WI38 (cell line): Measurements from ENCODE around the gene MESD.
"Not testable (repeated sequence)": the region's sequence is repeated elsewhere in the genome, so short reads cannot be mapped to it uniquely, and the experiment has no call there.

Experiments used
- H3K4me3 ChIP-seq: 2 replicates; pipeline ENCODE4 v1.5.1; 2011; ENCODE audit warnings: low read depth, mild to moderate bottlenecking, control low read depth, low read length
- CTCF ChIP-seq: IDR thresholded peaks from 2 replicates; pipeline ENCODE4 v1.5.1; 2012; ENCODE audit warnings: low read depth, mild to moderate bottlenecking, control low read depth, low read length

MESD gene

GRCh38 chr15:80958818-80959495 lies 30.7 kb downstream of the MESD start:
- no peak overlapping the region for H3K4me3 ChIP-seq
- no peak for TF ChIP-seq CTCF

GRCh38 chr15:80957976-80958375 lies 31.6 kb downstream of the MESD start:
- TF ChIP-seq CTCF, result no peak
- no peak overlapping the region for H3K4me3 ChIP-seq

GRCh38 chr15:80957556-80957955 lies 32.1 kb downstream of the MESD start:
- no peak overlapping the region for H3K4me3 ChIP-seq
- no peak for TF ChIP-seq CTCF

GRCh38 chr15:80955571-80956452 lies 33.8 kb downstream of the MESD start:
- H3K4me3 ChIP-seq, result not testable (repeated sequence)

GRCh38 chr15:80953953-80954778 lies 35.5 kb downstream of the MESD start:
- TF ChIP-seq CTCF, result no peak
- no peak overlapping the region for H3K4me3 ChIP-seq

- no peak overlapping the region for H3K4me3 ChIP-seq
- TF ChIP-seq CTCF, result no peak
Observed at GRCh38 chr15:80953001-80953952, 36.3 kb downstream of the MESD start.

GRCh38 chr15:80951941-80952340 lies 37.7 kb downstream of the MESD start:
- no peak for TF ChIP-seq CTCF

More at GRCh38 chr15:80951941-80952340, 37.7 kb downstream of the MESD start:
- no peak overlapping the region for H3K4me3 ChIP-seq
